Fibroblast of skin of scalp (primary cell): Measurements from ENCODE around the gene SMURF1.

Source experiments
- DNase-seq: peaks from one replicate; pipeline ENCODE4 v3.0.0-alpha.2; 2013

Gene SMURF1

DNA sequence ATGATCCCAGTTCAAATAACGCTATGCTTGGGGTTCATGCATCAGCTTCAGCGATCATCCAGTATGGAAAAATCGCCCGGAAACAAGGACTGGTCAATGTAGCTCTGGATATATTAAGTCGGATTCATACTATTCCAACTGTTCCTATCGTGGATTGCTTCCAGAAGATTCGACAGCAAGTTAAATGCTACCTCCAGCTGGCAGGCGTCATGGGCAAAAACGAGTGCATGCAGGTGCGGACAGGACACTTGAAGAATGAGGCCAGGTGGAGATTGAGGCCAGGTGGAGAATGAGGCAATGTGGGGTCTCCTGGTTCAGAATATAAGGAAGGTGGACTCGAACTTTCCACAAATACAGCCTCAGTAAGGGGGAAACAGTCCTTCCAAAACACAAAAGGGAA, 159.8 kb downstream of the SMURF1 start:
- DNase-seq = no peak

DNA sequence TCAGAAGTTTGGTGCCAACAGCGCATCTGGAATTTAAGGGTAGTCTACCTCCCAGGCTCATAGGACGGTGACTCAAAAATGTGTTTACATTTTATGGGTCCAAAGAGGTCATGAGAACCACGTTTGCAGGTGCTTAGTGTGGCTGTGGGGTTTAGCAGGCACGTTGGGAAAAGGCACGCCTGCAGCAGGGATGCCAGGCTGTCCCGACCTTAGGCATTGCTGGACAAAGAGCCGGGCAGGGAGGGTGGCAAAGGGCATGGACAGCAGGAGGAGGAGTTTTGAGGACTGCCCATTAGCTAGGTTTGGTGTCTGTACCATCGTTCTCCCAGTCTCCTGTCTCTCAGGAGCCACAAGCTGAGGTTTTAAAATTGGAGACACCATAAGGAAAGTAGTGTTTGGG, 161.2 kb downstream of the SMURF1 start:
- no peak for DNase-seq

- no peak for DNase-seq
These were observed 162.2 kb downstream of the SMURF1 start for GRCh38 chr7:98981701-98982100.

- DNase-seq = no peak
These were observed 165.2 kb downstream of the SMURF1 start for GRCh38 chr7:98978672-98979071.
